Adrenal gland (tissue), 12 donors: ENCODE results near the gene GGT6. TPM values are rescaled to one million over a fixed set of nuclear protein-coding genes. Genes with fewer than 3 reads are reported as not detected.

Experiments used
- DNase-seq, 7 donors: peaks; one replicate each; pipeline ENCODE4 v3.0.0-alpha.2; 2019 to 2020
- H3K27ac ChIP-seq, 5 donors: fragments of 200-600 bp; sonication (generic) in 4 of 5; 1 replicate in 3 of 5; 2 replicates in 2 of 5; pipeline versions ENCODE4 v1.5.1 to v1.8.0; 2016 to 2020; ENCODE audit warnings: mild to moderate bottlenecking in 1 of 5
- H3K27me3 ChIP-seq: fragments of 200-600 bp; 2 replicates; pipeline ENCODE4 v1.8.0; 2021
- H3K36me3 ChIP-seq, 2 donors: fragments of 200-600 bp; replicated peaks in 1 of 2; 1 replicate in 1 of 2; 2 replicates in 1 of 2; pipeline versions ENCODE4 v1.5.1 to v1.8.0; 2018 to 2022
- H3K4me1 ChIP-seq, 2 donors: fragments of 200-600 bp; replicated peaks in 1 of 2; 1 replicate in 1 of 2; 2 replicates in 1 of 2; pipeline versions ENCODE4 v1.5.1 to v1.8.0; 2018 to 2021
- H3K4me3 ChIP-seq, 4 donors: fragments of 200-600 bp; sonication (generic) in 3 of 4; one replicate each; pipeline ENCODE4 v1.5.1; 2016 to 2018
- H3K9me3 ChIP-seq, 3 donors: fragments of 200-600 bp; sonication (generic) in 1 of 3; replicated peaks in 1 of 3; 1 replicate in 2 of 3; 2 replicates in 1 of 3; pipeline versions ENCODE4 v1.5.1 to v1.8.0; 2016 to 2021
- CTCF ChIP-seq, 6 experiments: fragments of 450-650 bp in 4 of 6; fragments of 200-600 bp in 2 of 6; sonication (generic) in 1 of 6; IDR thresholded peaks; 1 replicate in 5 of 6; 2 replicates in 1 of 6; pipeline versions ENCODE4 v1.5.1 to v1.8.0; 2016 to 2021; ENCODE audit warnings: antibody characterized with exemption in 6 of 6, mild to moderate bottlenecking in 2 of 6, moderate library complexity in 1 of 6
- POLR2A ChIP-seq, 2 donors: fragments of 450-650 bp; IDR thresholded peaks; one replicate each; pipeline ENCODE4 v1.6.1; 2017; ENCODE audit warnings: antibody characterized with exemption in 2 of 2, mild to moderate bottlenecking in 2 of 2, moderate library complexity in 1 of 2
- WGBS, 4 donors: extraction: QIAGEN DNeasy Blood & Tissue Kit in 2 of 4; methylation state at CpG; one replicate each; pipeline versions ENCODE4 v1.1.5 to v1.1.7; 2013 to 2017; 5-methylcytosine and 5-hydroxymethylcytosine counted together
- intact Hi-C, 2 donors: fragments of 100-400 bp; cut with DNase I; formaldehyde crosslinking; loops; one replicate each; pipeline versions ENCODE4 v1.14.1 to v1.15.0; 2022 to 2023
- polyA plus RNA-seq, 3 donors: library from polyadenylated mRNA; stranded (reverse); fragments of 200-250 nt in 2 of 3; fragments of 350-450 nt in 1 of 3; fragmentation: Illumina TruSeq in 1 of 3; extraction: RNeasy Lipid Tissue Mini Kit (QIAGEN cat#74804) in 1 of 3; gene quantifications; one replicate each; pipeline ENCODE4 v1.2.3, GENCODE V29; 2013 to 2014
- total RNA-seq, 9 donors: library from RNA; depleted of rRNA in 4 of 9; stranded (reverse); fragments of >200 nt in 4 of 9; fragments of 120-200 nt in 1 of 9; fragmentation: NEBNext Ultra II Directional in 1 of 9; extraction: Animal tissue kit (Norgen Biotek cat#: 25700) in 1 of 9; gene quantifications; one replicate each; pipeline versions ENCODE4 v1.1.0 to v1.2.4, GENCODE V29; 2013 to 2023
- donor health status: healthy with polysubstance abuse.
- donor health status: Bipolar disorder and iron deficiency.
- donor health status: DM: yes; HTN: yes; CAD: no.
- donor health status: DM: no; HTN: no; CAD: no.
- donor health status: DM: no; HTN: no; CAD: no.
- donor health status: DM: yes; HTN: yes; CAD: no.

Gene GGT6
- total and polyA plus RNA-seq, 12 donors, result 0.06 to 4.2 (median 0.88) TPM

GRCh38 chr17:4573115-4573514 is 12.7 kb upstream of the GGT6 start:
- intact Hi-C loops, result no loop called here
- TF ChIP-seq POLR2A (IDR thresholded peaks at IDR 0.05) (no peak), CTCF (IDR thresholded peaks at IDR 0.05) (no peak)

GRCh38 chr17:4572131-4572530 is 11.8 kb upstream of the GGT6 start:
- H3K4me3 ChIP-seq, result no peak overlapping the region
- TF ChIP-seq POLR2A (IDR thresholded peaks at IDR 0.05) (no peak), CTCF (IDR thresholded peaks at IDR 0.05) (no peak)
- H3K36me3 ChIP-seq, result no peaks in the 10 kb centered on the region
- intact Hi-C loops, result no loop called here
- H3K27me3 ChIP-seq, result no peaks in the 10 kb centered on the region
- DNase-seq, result no peak
- WGBS, 4 donors, result 77 to 90% (median 81%) methylated on average over 9 of the region's 9 CpGs
- no peaks in the 10 kb centered on the region for H3K9me3 ChIP-seq
- H3K27ac ChIP-seq, result no peak overlapping the region
- no peaks in the 10 kb centered on the region for H3K4me1 ChIP-seq

More at GRCh38 chr17:4573115-4573514, 12.7 kb upstream of the GGT6 start:
- no peak for DNase-seq
- Histone ChIP-seq H3K4me3 (no peak overlapping the region), H3K4me1 (no peaks in the 10 kb centered on the region), H3K27ac (no peak overlapping the region), H3K27me3 (no peaks in the 10 kb centered on the region), H3K36me3 (no peaks in the 10 kb centered on the region), H3K9me3 (no peaks in the 10 kb centered on the region)
- WGBS, 4 donors, result 70 to 78% (median 77%) methylated on average over 4 of the region's 4 CpGs

GRCh38 chr17:4569591-4569990 is 9.2 kb upstream of the GGT6 start:
- 69 to 94% (median 92%) methylated on average over 1 of the region's 1 CpG for WGBS, 4 donors
- no peaks in the 10 kb centered on the region for H3K36me3 ChIP-seq
- H3K27ac ChIP-seq, result no peak overlapping the region
- no peak for DNase-seq
- no peaks in the 10 kb centered on the region for H3K9me3 ChIP-seq
- peaks cover 0 to 6% of the 10 kb centered on the region in 2 donors for H3K4me1 ChIP-seq
- no peaks in the 10 kb centered on the region for H3K27me3 ChIP-seq
- TF ChIP-seq CTCF (IDR thresholded peaks at IDR 0.05), result no peak
- no peak for TF ChIP-seq POLR2A (IDR thresholded peaks at IDR 0.05)
- no peak overlapping the region for H3K4me3 ChIP-seq
- intact Hi-C loops, result loop anchor here (2.0 to 5.0 kb wide), 2 partner anchors 53 to 55 kb away; no protein-coding TSS in a partner anchor

GRCh38 chr17:4566785-4567184 is 6.4 kb upstream of the GGT6 start:
- Histone ChIP-seq H3K4me3 (no peak overlapping the region), H3K27me3 (no peaks in the 10 kb centered on the region), H3K36me3 (no peaks in the 10 kb centered on the region), H3K27ac (no peak overlapping the region), H3K4me1 (peaks cover 0 to 6% of the 10 kb centered on the region in 2 donors), H3K9me3 (no peaks in the 10 kb centered on the region)
- intact Hi-C loops, result loop anchor here in 1 of 2 donors (5.0 kb wide), 1 partner anchor 56 kb away; no protein-coding TSS in a partner anchor
- WGBS, 4 donors, result 14 to 24% (median 18%) methylated on average over 5 of the region's 5 CpGs
- peak; percentile 54 to 81 (median 73) for DNase-seq
- no peak for TF ChIP-seq POLR2A (IDR thresholded peaks at IDR 0.05)
- peak; percentile 72 to 81 (median 76) for TF ChIP-seq CTCF (IDR thresholded peaks at IDR 0.05)
